Left ventricle myocardium inferior (tissue), 1 donor: ENCODE results near the gene KRT37. TPM values are rescaled to one million over a fixed set of nuclear protein-coding genes. Genes with fewer than 3 reads are reported as not detected.
"Not testable (repeated sequence)": the region's sequence is repeated elsewhere in the genome, so short reads cannot be mapped to it uniquely, and the experiment has no call there.

Source experiments
- DNase-seq: peaks from one replicate; pipeline ENCODE4 v3.0.0-alpha.2; 2020
- H3K27ac ChIP-seq: fragments of 200-600 bp; replicated peaks from 2 replicates; pipeline ENCODE4 v1.8.0; 2021
- H3K27me3 ChIP-seq: fragments of 200-600 bp; 2 replicates; pipeline ENCODE4 v1.8.0; 2021; ENCODE audit warnings: low read depth
- H3K36me3 ChIP-seq: fragments of 200-600 bp; 2 replicates; pipeline ENCODE4 v1.8.0; 2021
- H3K4me1 ChIP-seq: fragments of 200-600 bp; 2 replicates; pipeline ENCODE4 v1.8.0; 2021
- H3K4me3 ChIP-seq: fragments of 200-600 bp; 2 replicates; pipeline ENCODE4 v1.8.0; 2021; ENCODE audit warnings: mild to moderate bottlenecking, moderate library complexity
- H3K9me3 ChIP-seq: fragments of 200-600 bp; replicated peaks from 2 replicates; pipeline ENCODE4 v1.8.0; 2021
- intact Hi-C: fragments of 100-400 bp; cut with micrococcal nuclease; formaldehyde crosslinking; loops from one replicate; pipeline ENCODE4 v1.11.0; 2022
- total RNA-seq: library from RNA; stranded (reverse); fragmentation: NEBNext Ultra II Directional; extraction: Animal tissue kit (Norgen Biotek cat#: 25700); gene quantifications from one replicate; pipeline ENCODE4 v1.2.1, GENCODE V29; 2021
- TF ChIP-seq, protein P1 (sequence below): fragments of 200-600 bp; IDR thresholded peaks from 2 replicates; pipeline ENCODE4 v1.8.0; 2021; ENCODE audit warnings: antibody characterized with exemption, mild to moderate bottlenecking, borderline replicate concordance
- donor health status: DM: no; HTN: yes; CAD: no; lungs with severe emphysema.

The KRT37 gene
- total RNA-seq, 1 donor from 2014 or later: not detected

DNA sequence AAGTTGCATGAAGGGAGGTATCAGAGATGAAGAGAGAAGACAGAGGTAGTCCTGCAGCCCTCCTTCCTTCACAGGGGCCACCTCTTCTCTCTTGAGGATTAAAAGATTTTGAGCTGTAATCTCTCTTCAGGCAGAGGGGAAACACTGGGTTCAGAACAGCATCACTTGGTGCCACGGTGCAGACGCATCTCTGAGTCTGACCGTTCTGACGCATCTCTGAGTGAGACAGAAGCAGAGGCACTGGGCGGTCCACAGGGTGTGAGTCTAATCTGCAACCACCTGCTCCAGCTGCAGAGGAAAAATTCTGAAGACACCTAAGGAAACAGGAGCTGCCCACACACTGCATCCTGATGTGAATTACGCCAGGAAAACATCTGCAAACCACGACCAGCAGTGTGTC, 5.3 kb upstream of the KRT37 start:
- no peak overlapping the region for H3K4me3 ChIP-seq
- H3K4me1 ChIP-seq: peaks cover 7% of the 10 kb centered on the region
- intact Hi-C loops: no loop called here
- no peak for DNase-seq
- no peaks in the 10 kb centered on the region for H3K36me3 ChIP-seq
- H3K9me3 ChIP-seq: no peaks in the 10 kb centered on the region
- H3K27me3 ChIP-seq: peaks cover 79% of the 10 kb centered on the region
- H3K27ac ChIP-seq: no peak overlapping the region
- TF ChIP-seq, protein P1, sequence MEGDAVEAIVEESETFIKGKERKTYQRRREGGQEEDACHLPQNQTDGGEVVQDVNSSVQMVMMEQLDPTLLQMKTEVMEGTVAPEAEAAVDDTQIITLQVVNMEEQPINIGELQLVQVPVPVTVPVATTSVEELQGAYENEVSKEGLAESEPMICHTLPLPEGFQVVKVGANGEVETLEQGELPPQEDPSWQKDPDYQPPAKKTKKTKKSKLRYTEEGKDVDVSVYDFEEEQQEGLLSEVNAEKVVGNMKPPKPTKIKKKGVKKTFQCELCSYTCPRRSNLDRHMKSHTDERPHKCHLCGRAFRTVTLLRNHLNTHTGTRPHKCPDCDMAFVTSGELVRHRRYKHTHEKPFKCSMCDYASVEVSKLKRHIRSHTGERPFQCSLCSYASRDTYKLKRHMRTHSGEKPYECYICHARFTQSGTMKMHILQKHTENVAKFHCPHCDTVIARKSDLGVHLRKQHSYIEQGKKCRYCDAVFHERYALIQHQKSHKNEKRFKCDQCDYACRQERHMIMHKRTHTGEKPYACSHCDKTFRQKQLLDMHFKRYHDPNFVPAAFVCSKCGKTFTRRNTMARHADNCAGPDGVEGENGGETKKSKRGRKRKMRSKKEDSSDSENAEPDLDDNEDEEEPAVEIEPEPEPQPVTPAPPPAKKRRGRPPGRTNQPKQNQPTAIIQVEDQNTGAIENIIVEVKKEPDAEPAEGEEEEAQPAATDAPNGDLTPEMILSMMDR: no peak

DNA sequence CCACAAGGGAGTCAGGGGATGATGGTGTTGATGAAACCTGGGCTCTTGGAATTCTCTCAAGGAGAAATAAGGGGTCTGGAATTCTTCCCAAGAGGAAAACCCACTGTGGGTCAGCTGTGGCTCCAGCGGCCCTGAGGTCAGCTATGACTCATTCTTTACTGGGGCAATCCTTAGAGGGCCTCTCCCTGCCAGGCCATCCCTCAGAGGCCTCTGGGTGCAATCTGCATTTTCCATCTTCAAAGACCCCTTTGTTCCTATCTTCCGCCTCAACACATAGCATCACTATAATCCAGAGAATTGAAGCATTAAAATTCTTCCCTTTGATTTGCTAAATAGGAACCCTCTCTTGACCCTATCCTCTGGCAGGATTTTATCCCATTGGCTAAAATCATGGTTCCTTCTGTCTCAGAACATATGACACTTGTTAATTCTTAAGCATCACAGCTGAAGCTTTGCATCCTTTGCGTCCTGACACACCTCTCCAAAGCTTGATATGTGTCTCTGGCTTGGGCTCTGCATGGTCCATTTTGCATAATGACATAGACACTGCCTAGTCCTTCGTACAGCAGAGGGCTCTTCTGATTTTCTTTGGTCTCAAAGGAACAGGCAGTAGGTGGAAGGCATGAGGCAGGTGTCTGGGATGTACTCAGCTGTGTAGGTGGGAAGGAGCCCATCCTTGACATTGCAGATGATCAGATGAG, 4.4 kb upstream of the KRT37 start:
- Histone ChIP-seq H3K27ac (no peak overlapping the region), H3K9me3 (no peaks in the 10 kb centered on the region), H3K27me3 (peaks cover 88% of the 10 kb centered on the region), H3K4me3 (no peak overlapping the region), H3K36me3 (no peaks in the 10 kb centered on the region), H3K4me1 (no peaks in the 10 kb centered on the region)
- no peak for DNase-seq
- intact Hi-C loops: no loop called here
- TF ChIP-seq, protein P1: no peak

DNA sequence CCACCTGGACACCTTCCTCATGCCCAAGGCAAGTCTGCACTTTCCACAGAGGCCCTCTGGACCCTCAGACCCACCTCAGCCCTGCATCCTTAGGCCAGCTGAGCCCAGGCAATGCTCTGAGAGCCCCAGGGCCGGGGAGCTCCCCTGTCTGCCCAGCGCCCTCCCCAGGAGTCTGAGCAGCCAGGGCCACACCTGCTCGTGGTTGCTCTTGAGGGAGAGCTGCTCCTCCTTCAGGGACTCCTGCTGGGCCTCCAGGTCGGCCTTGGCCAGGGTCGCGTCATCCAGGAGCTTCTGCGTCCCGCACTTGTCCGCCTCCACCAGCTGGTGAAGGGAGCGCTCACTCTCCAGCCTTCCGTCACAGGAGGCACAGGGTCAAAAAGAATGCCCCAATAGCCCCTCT, 1.8 kb downstream of the KRT37 start:
- H3K36me3 ChIP-seq, H3K4me3 ChIP-seq, H3K9me3 ChIP-seq, intact Hi-C loops, H3K4me1 ChIP-seq, DNase-seq, H3K27ac ChIP-seq: not testable (repeated sequence)
- peaks cover 64% of the 10 kb centered on the region for H3K27me3 ChIP-seq

GRCh38 chr17:41421617-41422016, 2.8 kb downstream of the KRT37 start:
- H3K9me3 ChIP-seq: no peaks in the 10 kb centered on the region
- intact Hi-C loops: no loop called here

DNA sequence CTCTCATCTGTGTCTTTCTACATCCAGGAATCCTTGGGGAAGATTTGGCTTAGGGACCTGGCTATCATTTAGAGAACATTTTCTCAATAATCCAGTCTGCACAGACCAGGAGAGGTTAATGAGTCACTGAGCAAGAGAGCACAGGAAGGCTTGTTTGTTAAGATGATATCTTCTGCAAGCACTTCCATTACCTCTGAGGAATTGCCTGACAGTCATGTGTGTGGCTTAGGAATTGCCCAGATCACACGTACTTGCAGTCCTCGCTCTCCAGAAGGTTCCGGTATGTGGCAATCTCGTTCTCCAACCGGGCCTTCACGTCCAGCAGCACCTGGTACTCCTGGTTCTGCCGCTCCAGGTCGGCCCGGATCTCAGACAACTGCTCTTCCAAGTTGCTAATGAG, 3.3 kb downstream of the KRT37 start:
- peaks cover 56% of the 10 kb centered on the region for H3K27me3 ChIP-seq
- no peak overlapping the region for H3K27ac ChIP-seq
- H3K4me3 ChIP-seq: no peak overlapping the region
- H3K9me3 ChIP-seq: no peaks in the 10 kb centered on the region
- H3K36me3 ChIP-seq: no peaks in the 10 kb centered on the region
- H3K4me1 ChIP-seq: peaks cover 9% of the 10 kb centered on the region
- intact Hi-C loops: no loop called here
- DNase-seq: no peak
- TF ChIP-seq, protein P1: no peak

More at GRCh38 chr17:41421617-41422016, 2.8 kb downstream of the KRT37 start:
- no peak for DNase-seq
- H3K27ac ChIP-seq: no peak overlapping the region
- no peaks in the 10 kb centered on the region for H3K36me3 ChIP-seq
- TF ChIP-seq, protein P1: no peak
- peaks cover 56% of the 10 kb centered on the region for H3K27me3 ChIP-seq
- peaks cover 5% of the 10 kb centered on the region for H3K4me1 ChIP-seq
- H3K4me3 ChIP-seq: no peak overlapping the region

GRCh38 chr17:41420134-41420533, 4.3 kb downstream of the KRT37 start:
- intact Hi-C loops: no loop called here
- Histone ChIP-seq H3K36me3 (no peaks in the 10 kb centered on the region), H3K4me1 (peaks cover 13% of the 10 kb centered on the region), H3K27me3 (peaks cover 49% of the 10 kb centered on the region), H3K4me3 (no peak overlapping the region), H3K27ac (no peak overlapping the region), H3K9me3 (no peaks in the 10 kb centered on the region)
- DNase-seq: no peak
- TF ChIP-seq, protein P1: no peak
